Measurements from ENCODE around the gene MAP9. TPM values are rescaled to one million over a fixed set of nuclear protein-coding genes. Genes with fewer than 3 reads are reported as not detected.

MAP9 gene
- total and polyA plus RNA-seq, 8 donors: 2.7 to 10.1 (median 6.2) TPM

- intact Hi-C loops (cut with DNase I): no loop called here
- no peak for TF ChIP-seq CTCF (IDR thresholded peaks at IDR 0.05)
- no peak for DNase-seq
- Histone ChIP-seq H3K4me3 (no peak overlapping the region), H3K27ac (no peak overlapping the region), H3K9me3 (no peaks in the 10 kb centered on the region), H3K27me3 (no peaks in the 10 kb centered on the region), H3K36me3 (no peaks in the 10 kb centered on the region), H3K4me1 (no peaks in the 10 kb centered on the region)
- FAIRE-seq: no peak
- no peak for ATAC-seq
- 88 to 93% methylated on average over 2 of the region's 2 CpGs for WGBS, 2 donors
These were observed 77.7 kb downstream of the MAP9 start for GRCh38 chr4:155299103-155299502.

Other genes starting within 250 kb of the MAP9 start
- gene NPY2R, start 168.3 kb downstream of the MAP9 start, total RNA-seq: not detected
- under 1 TPM in 1 of 2 donors, not detected in 1; 0.02 TPM for gene NPY2R, start 168.3 kb downstream of the MAP9 start, polyA plus RNA-seq

Measured in pancreas (tissue), 10 donors.